Activated CD4-positive, alpha-beta memory T cell treated with anti-CD3 and anti-CD28 coated beads, Interleukin-2, amount 10 ng/mL, durations not matched to agents 7 days and 5 days (primary cell): Measurements from ENCODE around the gene KCNJ9. TPM values are rescaled to one million over a fixed set of nuclear protein-coding genes. Genes with fewer than 3 reads are reported as not detected.

Experiments
- CTCF ChIA-PET: fragments of 350-600 bp; sonication (Branson Sonifier 250); formaldehyde crosslinking; loops from one replicate; lab custom pipeline; 2021; ENCODE audit warnings: antibody characterized with exemption, inconsistent platforms; lab: Charles Lee
- POLR2A ChIA-PET: fragments of 350-600 bp; sonication (Branson Sonifier 250); formaldehyde crosslinking; loops from one replicate; lab custom pipeline; 2021; ENCODE audit warnings: antibody characterized with exemption; lab: Charles Lee
- DNase-seq: peaks from one replicate; pipeline ENCODE4 v3.0.0-alpha.2; 2020
- H3K27ac Mint-ChIP-seq: one replicate; pipeline ENCODE4 v1.8.0; 2021; ENCODE audit warnings: mild to moderate bottlenecking, mixed read lengths
- H3K27me3 Mint-ChIP-seq: one replicate; pipeline ENCODE4 v1.8.0; 2021; ENCODE audit warnings: mixed read lengths
- H3K36me3 Mint-ChIP-seq: one replicate; pipeline ENCODE4 v1.8.0; 2021; ENCODE audit warnings: low read depth, mixed read lengths
- H3K4me1 Mint-ChIP-seq: one replicate; pipeline ENCODE4 v1.8.0; 2021; ENCODE audit warnings: mixed read lengths
- H3K4me3 Mint-ChIP-seq: one replicate; pipeline ENCODE4 v1.8.0; 2021; ENCODE audit warnings: mild to moderate bottlenecking, mixed read lengths
- H3K9me3 Mint-ChIP-seq: one replicate; pipeline ENCODE4 v1.8.0; 2021; ENCODE audit warnings: mixed read lengths
- total RNA-seq, 2 experiments: library from RNA; stranded (reverse); gene quantifications; one replicate each; pipeline ENCODE4 v1.2.3, GENCODE V29; 2021

The KCNJ9 gene
- total RNA-seq, 2 experiments from 2014 or later: not detected

GRCh38 chr1:160093624-160094290 is 12.4 kb downstream of the KCNJ9 start:
- POLR2A ChIA-PET: no interaction called here
- no peaks in the 10 kb centered on the region for H3K9me3 Mint-ChIP-seq
- peaks cover 26% of the 10 kb centered on the region for H3K4me1 Mint-ChIP-seq
- H3K27ac Mint-ChIP-seq: no peak overlapping the region
- CTCF ChIA-PET: interaction anchor here (2.7 to 6.5 kb wide), 2 partner anchors 9 to 15 kb away, joined by 7 to 84 read pairs; partner anchors contain the start of gene KCNJ9
- DNase-seq: no peak
- no peaks in the 10 kb centered on the region for H3K27me3 Mint-ChIP-seq
- H3K4me3 Mint-ChIP-seq: no peak overlapping the region
- H3K36me3 Mint-ChIP-seq: no peaks in the 10 kb centered on the region

- Mint-ChIP-seq H3K9me3 (no peaks in the 10 kb centered on the region), H3K4me1 (peaks cover 29% of the 10 kb centered on the region), H3K36me3 (no peaks in the 10 kb centered on the region), H3K4me3 (no peak overlapping the region), H3K27ac (no peak overlapping the region), H3K27me3 (no peaks in the 10 kb centered on the region)
- no peak for DNase-seq
- POLR2A ChIA-PET: no interaction called here
- CTCF ChIA-PET: interaction anchor here (2.7 to 6.5 kb wide), 2 partner anchors 9 to 16 kb away, joined by 7 to 84 read pairs; partner anchors contain the start of gene KCNJ9
Measured at GRCh38 chr1:160094291-160094625, 12.9 kb downstream of the KCNJ9 start.

GRCh38 chr1:160094806-160095205 is 13.5 kb downstream of the KCNJ9 start:
- H3K36me3 Mint-ChIP-seq: no peaks in the 10 kb centered on the region
- POLR2A ChIA-PET: no interaction called here
- DNase-seq: no peak
- H3K27me3 Mint-ChIP-seq: no peaks in the 10 kb centered on the region
- H3K4me3 Mint-ChIP-seq: no peak overlapping the region
- CTCF ChIA-PET: interaction anchor here (1.5 to 6.5 kb wide), 3 partner anchors 10 to 157 kb away, joined by 3 to 84 read pairs (median 8); partner anchors contain the start of gene KCNJ9
- no peaks in the 10 kb centered on the region for H3K9me3 Mint-ChIP-seq
- H3K27ac Mint-ChIP-seq: no peak overlapping the region
- peaks cover 34% of the 10 kb centered on the region for H3K4me1 Mint-ChIP-seq

GRCh38 chr1:160095382-160096105 is 14.2 kb downstream of the KCNJ9 start:
- H3K4me3 Mint-ChIP-seq: no peak overlapping the region
- no peak overlapping the region for H3K27ac Mint-ChIP-seq
- no peaks in the 10 kb centered on the region for H3K9me3 Mint-ChIP-seq
- POLR2A ChIA-PET: interaction anchor here (1.0 to 1.9 kb wide), 2 partner anchors 10 to 308 kb away, joined by 3 to 8 read pairs; no protein-coding TSS in a partner anchor
- H3K36me3 Mint-ChIP-seq: no peaks in the 10 kb centered on the region
- H3K27me3 Mint-ChIP-seq: no peaks in the 10 kb centered on the region
- H3K4me1 Mint-ChIP-seq: peaks cover 35% of the 10 kb centered on the region
- DNase-seq: no peak
- CTCF ChIA-PET: interaction anchor here (1.5 to 6.5 kb wide), 3 partner anchors 11 to 157 kb away, joined by 3 to 84 read pairs (median 8); partner anchors contain the start of gene KCNJ9

- Mint-ChIP-seq H3K36me3 (no peaks in the 10 kb centered on the region), H3K4me3 (no peak overlapping the region), H3K9me3 (no peaks in the 10 kb centered on the region), H3K27ac (no peak overlapping the region), H3K4me1 (peaks cover 41% of the 10 kb centered on the region), H3K27me3 (no peaks in the 10 kb centered on the region)
- DNase-seq: no peak
- ChIA-PET POLR2A (interaction anchor here (0.7 to 2.1 kb wide), 7 partner anchors 9 to 309 kb away, joined by 3 to 8 read pairs (median 4); partner anchors contain the start of gene DCAF8), CTCF (interaction anchor here (1.5 to 6.5 kb wide), 3 partner anchors 12 to 156 kb away, joined by 3 to 84 read pairs (median 8); partner anchors contain the start of gene KCNJ9)
Measured at GRCh38 chr1:160096274-160097116, 15.2 kb downstream of the KCNJ9 start.

GRCh38 chr1:160097151-160097910 is 16.0 kb downstream of the KCNJ9 start:
- Mint-ChIP-seq H3K4me1 (peaks cover 41% of the 10 kb centered on the region), H3K27ac (peak overlapping the region; percentile 70), H3K36me3 (no peaks in the 10 kb centered on the region), H3K27me3 (no peaks in the 10 kb centered on the region), H3K4me3 (peak overlapping the region; percentile 79), H3K9me3 (no peaks in the 10 kb centered on the region)
- DNase-seq: peak; percentile 31
- ChIA-PET POLR2A (interaction anchor here (0.7 to 2.1 kb wide), 11 partner anchors 10 to 244 kb away, joined by 3 to 14 read pairs (median 4); partner anchors contain the start of gene DCAF8), CTCF (interaction anchor here (1.2 to 6.5 kb wide), 4 partner anchors 13 to 194 kb away, joined by 4 to 84 read pairs (median 8); partner anchors contain the start of gene KCNJ9)

- Mint-ChIP-seq H3K27ac (peak within 1 kb of the TSS; percentile 75), H3K9me3 (no peaks in the 10 kb centered on the region), H3K27me3 (no peaks in the 10 kb centered on the region), H3K4me1 (peaks cover 39% of the 10 kb centered on the region), H3K4me3 (peak within 1 kb of the TSS; percentile 79), H3K36me3 (no peaks in the 10 kb centered on the region)
- DNase-seq: peak; percentile 94
- POLR2A ChIA-PET: interaction anchor here (0.6 to 2.1 kb wide), 12 partner anchors 11 to 244 kb away, joined by 3 to 14 read pairs (median 4); partner anchors contain the start of genes DCAF8 and TAGLN2
- CTCF ChIA-PET: interaction anchor here (0.7 to 6.5 kb wide), 7 partner anchors 9 to 193 kb away, joined by 3 to 84 read pairs (median 4); partner anchors contain the start of gene KCNJ9
Measured at GRCh38 chr1:160097911-160098851, 16.8 kb downstream of the KCNJ9 start, which contains the start of gene IGSF8. TSS of gene IGSF8 (minus strand) at chr1:160098619. CDS start at chr1:160098472, 147 bp downstream.

GRCh38 chr1:160098852-160099561 is 17.7 kb downstream of the KCNJ9 start:
- no peaks in the 10 kb centered on the region for H3K36me3 Mint-ChIP-seq

GRCh38 chr1:160099716-160100375 is 18.5 kb downstream of the KCNJ9 start:
- DNase-seq: no peak
- ChIA-PET POLR2A (interaction anchor here (0.8 kb wide), 1 partner anchor 9 kb away, joined by 3 read pairs; no protein-coding TSS in a partner anchor), CTCF (interaction anchor here (0.6 to 6.5 kb wide), 8 partner anchors 14 to 277 kb away, joined by 3 to 84 read pairs (median 21); partner anchors contain the start of gene KCNJ9)
- Mint-ChIP-seq H3K4me1 (peaks cover 38% of the 10 kb centered on the region), H3K27ac (peak overlapping the region; percentile 75), H3K4me3 (no peak overlapping the region), H3K36me3 (no peaks in the 10 kb centered on the region), H3K27me3 (no peaks in the 10 kb centered on the region), H3K9me3 (no peaks in the 10 kb centered on the region)

More at GRCh38 chr1:160098852-160099561, 17.7 kb downstream of the KCNJ9 start:
- Mint-ChIP-seq H3K27ac (peak overlapping the region; percentile 75), H3K27me3 (no peaks in the 10 kb centered on the region), H3K4me1 (peaks cover 38% of the 10 kb centered on the region), H3K4me3 (peak overlapping the region; percentile 69), H3K9me3 (no peaks in the 10 kb centered on the region)
- POLR2A ChIA-PET: interaction anchor here (0.5 to 1.7 kb wide), 10 partner anchors 9 to 969 kb away, joined by 3 to 14 read pairs (median 4); partner anchors contain the start of genes DCAF8 and TAGLN2
- CTCF ChIA-PET: interaction anchor here (1.0 to 6.5 kb wide), 6 partner anchors 9 to 278 kb away, joined by 3 to 84 read pairs (median 6); partner anchors contain the start of gene KCNJ9
- DNase-seq: peak; percentile 98
